ENCODE measurements around the gene NR1D1.
A peak's percentile ranks its signal among the peaks of the same experiment; 100 is the strongest.
"Not testable (repeated sequence)": the region's sequence is repeated elsewhere in the genome, so short reads cannot be mapped to it uniquely, and the experiment has no call there.

The NR1D1 gene
- 6.5 to 23.0 (median 10.4) reads per million in 3 experiments for total RNA-seq

DNA sequence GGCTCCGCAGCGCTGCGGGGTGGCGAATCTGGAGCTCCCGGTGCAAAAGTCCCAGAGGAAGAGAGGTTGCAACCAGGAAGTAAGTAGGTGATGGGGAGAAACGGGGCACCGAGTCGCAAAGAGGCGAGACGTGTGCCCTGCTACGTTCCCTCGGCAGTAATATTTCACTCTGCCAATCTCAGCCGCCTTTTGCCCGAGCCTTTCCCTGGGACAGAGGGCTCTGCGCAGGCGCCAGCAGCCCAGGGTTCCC is at the start of gene NR1D1:
Gene NR1D1 (minus strand): TSS at position 171 of the 250 bp plus-strand sequence. CDS start 495 bp downstream, outside the sequence.
- DNase-seq, result no peak

DNA sequence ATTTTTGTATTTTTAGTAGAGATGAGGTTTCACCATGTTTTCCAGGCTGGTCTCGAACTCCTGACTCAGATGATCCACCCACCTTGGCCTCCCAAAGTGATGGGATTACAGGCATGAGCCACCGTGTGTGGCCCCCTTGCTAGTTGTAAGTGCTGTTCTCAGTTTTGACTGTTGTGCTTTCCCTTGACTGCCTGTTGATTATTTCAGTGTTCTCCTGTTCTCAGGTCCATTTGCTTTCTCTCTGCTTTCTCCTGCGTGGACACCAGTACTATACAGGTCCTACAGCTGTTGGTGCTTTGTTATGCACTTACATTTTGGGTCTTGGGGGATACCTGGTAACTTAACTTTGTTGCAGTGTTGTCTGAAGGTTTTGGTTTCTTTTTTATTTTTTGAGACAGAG is 48.1 kb upstream of the NR1D1 start:
- no peak for DNase-seq

DNA sequence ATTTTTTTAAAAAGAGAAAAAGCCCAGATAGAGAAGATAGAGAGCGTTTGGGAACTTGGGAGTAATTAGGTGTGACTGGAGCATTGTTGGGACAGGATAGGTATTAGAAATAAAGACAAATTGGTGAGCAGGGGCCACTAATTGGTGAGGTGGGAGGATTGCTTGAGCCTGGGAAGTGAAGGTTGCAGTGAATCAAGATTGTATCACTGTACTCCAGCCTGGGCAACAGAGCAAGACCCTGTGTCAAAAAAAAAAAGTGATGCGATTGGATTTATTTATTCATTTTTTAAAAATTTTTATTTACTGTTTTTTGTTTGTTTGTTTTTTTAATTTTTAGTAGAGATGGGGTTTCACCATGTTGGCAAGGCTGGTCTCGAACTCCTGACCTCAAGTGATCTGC is 45.1 kb upstream of the NR1D1 start:
- no peak for DNase-seq

DNA sequence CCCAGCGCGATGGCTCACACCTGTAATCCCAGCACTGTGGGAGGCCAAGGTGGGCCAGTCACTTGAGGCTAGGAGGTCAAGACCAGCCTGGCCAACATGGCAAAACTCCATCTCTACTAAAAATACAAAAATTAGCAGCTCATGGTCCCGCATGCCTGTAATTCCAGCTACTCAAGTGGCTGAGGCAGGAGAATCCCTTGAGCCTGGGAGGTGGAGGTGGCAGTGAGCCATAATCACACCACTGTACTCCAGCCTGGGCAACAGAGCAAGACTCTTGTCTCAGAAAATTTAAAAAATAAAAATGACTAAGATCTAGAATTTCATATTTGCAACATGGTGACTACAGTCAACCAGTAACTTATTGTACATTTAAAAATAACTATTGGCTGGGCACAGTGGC is 42.8 kb upstream of the NR1D1 start:
- DNase-seq, result not testable (repeated sequence)

DNA sequence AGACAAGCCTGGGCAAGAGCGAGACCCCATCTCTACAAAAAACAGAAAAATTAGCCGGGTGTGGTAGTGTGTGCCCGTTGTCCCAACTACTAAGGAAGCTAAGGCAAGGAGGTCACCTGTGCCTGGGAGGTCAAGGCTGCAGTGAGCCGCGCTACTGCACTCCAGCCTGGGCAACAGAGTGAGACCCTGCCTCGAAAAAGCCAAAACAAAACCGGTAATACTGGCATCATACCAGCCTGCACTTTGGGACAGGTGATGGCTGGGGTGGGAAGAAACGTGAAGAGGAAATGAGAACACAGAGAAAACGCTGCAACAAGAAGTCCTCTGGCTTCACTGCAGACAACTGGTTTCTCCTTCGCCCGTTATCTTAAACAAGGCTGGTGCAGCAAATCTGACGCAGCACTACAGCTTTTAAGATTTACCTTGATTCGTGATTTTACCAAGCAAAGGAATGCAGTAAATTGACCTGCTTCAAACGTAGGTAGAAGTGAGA is 39.2 kb upstream of the NR1D1 start:
- DNase-seq, result no peak

DNA sequence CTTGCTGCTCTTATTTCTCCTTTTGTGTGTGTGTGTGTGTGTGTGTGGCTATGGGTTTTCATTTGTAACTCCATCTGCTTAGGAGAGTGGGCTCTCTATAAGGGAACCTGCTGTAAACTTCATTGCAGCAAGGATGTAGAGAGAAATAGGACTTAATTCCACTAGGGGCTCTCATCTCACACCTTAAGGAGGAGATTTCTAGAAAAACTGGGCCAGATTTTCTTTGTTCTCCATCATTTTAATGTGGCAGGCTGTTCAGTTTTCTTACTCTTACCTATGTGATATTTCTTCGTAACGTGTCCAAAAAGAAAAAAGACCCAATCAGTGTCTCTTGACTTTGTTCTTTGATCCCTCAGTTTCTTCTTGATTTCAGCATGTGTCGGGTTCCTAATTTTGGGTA is 35.4 kb upstream of the NR1D1 start:
- DNase-seq, result no peak

DNA sequence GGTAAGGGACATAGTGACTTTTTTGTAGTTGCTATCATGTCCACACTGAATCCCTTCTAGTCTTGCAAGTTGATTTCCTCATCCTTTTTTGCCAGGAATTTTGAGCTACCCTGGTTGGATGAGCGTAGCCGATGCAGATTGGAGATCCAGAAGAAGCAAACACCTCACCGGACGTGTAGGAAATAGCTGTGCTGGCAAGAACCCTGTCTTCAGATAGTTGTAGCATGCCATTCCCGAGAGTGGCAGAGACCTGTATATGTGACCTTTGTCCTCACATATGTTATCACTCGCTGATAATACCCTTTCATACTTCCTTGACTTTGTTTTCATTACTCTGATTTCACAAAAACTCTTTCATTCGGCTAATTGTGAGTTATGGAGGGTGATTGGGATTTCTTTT is 33.8 kb upstream of the NR1D1 start:
- no peak for DNase-seq

DNA sequence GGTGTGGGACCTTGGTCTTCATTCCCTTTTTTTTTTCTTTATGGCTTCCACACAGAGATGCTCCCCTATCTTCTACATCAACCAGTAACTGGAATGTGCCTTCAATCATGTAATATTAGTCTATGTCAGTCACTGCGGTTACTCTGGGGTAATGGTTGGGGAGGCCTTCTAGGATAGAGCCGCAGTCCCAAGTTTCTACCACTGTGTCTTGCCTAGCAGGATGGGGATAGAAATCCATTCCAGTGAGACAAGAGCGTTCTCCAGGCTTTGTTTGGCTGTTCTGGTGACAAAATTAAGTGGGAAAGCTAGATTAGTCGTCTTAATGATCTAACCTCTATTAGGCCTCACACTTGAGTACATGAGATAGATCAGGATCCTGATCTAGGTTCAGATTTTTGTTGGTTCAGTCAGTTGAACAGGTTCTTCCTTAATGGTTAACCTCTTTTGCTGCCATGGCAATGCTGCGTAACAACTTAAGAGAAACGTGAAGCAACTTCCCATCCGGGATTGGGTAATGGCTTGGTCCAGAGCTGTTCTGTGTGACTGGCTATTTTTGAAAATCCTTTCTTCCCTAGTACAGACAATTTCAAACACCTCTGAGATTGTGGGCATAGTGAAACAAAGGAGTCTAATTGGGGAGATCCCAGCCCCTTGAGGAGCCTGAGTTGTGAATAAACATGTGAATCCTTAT is 30.1 kb upstream of the NR1D1 start:
- DNase-seq, result no peak

DNA sequence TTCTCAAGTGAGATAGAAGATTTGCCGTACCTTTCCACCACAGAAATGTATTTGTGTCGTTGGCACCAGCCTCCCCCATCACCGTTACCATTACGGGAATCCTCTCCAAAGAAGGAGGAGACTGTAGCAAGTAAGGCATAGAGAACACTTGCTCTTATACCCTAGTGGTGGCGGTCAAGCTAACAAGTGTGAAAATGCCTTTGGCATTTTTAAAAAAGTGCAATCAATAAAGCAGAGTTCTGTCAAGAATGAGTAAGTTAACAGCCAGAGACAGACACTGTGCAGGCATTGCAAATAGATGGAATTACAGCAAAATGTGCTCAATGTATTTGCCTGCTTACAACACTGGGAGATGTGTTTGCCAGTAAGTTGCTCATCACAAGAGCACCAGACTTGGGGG is 29.1 kb upstream of the NR1D1 start:
- DNase-seq, result no peak

DNA sequence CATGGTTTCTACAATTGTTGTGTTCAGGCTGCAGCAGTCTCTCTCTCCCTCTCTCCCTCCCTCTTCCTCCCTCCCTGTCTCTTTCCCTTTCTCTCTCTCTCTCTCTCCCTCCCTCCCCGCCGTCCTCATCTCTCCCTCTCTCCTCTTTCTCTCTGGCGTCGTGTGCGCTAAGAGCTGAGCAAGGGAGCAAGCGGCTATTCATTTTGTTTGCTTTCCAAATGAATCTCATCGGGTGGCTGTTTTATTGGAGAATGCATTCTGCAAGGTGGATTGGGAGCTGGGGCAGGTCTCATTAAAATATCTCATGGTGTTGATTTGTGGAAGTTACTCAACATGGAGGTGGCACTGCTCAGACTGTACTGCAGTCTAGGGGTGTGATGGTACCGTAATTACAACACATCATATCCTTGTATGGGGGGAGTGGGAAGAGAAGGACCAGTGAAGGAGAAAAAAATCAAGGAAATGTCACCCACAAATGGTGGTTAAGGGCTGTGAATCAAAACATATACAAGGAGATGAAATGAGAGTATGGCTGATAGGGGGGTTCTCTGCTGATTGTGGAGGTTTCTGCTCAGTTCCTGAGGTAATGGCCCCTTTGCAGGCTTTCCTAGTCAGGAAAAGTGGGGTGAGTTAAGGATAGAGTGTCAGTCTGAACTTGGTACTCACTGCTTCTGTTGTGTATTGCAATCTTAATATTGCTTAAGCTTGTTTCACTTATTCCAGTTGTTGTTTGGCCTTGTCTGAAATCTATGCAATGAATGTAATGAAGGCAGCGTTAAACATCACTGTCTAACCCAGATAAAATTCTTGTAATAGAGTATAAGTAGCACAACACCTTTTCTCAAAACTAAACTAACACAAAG is 24.1 kb upstream of the NR1D1 start:
- DNase-seq, result no peak

DNA sequence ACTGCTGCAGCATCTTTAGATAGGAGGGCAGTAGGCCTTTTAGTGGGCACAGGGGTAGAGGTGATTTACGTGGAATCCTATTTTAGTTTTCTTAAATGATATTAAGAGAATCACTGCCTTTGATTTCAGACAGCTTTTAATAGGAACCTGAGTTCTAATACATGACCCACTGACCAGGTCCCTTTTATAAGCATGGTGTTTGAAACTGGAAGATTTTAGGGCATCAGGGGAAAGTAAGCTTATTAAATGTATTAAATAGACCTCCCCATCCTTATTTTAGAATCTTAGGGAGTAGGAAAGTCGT is 23.4 kb upstream of the NR1D1 start:
- DNase-seq, result no peak

DNA sequence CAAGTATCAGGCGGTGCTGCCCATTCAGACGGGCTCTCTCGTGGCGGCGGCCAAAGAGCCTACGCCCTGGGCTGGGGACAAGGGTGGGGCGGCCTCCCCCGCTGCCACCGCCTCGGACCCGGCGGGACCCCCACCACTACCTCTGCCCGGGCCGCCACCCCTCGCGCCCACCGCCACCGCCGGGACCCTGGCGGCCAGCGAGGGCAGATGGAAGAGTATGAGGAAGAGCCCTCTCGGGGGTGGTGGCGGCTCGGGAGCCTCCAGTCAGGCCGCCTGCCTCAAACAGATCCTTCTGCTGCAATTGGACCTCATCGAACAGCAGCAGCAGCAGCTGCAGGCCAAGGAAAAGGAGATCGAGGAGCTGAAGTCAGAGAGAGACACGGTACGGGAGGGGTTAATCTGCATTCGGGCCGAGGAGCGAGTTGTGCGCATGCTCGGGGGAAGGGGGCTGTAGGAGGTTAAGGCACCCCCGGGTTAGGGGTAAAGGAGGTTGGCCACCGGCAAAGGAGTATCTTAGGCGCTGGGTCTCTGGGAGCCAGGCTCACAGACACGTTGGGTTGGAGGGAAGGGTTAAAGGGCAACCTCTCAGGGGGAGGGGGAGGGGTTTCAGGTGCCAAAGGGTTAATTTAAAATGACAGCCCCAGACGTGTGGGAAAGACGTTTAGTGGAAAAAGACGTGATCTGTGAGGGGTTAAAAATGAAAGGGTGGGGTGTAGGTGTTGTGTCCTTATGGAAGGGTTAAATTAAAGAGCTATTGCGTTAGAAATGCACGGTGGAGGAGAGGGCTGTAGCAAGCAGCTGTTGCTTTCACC is 22.8 kb upstream of the NR1D1 start:
- DNase-seq, result peak; percentile 50

DNA sequence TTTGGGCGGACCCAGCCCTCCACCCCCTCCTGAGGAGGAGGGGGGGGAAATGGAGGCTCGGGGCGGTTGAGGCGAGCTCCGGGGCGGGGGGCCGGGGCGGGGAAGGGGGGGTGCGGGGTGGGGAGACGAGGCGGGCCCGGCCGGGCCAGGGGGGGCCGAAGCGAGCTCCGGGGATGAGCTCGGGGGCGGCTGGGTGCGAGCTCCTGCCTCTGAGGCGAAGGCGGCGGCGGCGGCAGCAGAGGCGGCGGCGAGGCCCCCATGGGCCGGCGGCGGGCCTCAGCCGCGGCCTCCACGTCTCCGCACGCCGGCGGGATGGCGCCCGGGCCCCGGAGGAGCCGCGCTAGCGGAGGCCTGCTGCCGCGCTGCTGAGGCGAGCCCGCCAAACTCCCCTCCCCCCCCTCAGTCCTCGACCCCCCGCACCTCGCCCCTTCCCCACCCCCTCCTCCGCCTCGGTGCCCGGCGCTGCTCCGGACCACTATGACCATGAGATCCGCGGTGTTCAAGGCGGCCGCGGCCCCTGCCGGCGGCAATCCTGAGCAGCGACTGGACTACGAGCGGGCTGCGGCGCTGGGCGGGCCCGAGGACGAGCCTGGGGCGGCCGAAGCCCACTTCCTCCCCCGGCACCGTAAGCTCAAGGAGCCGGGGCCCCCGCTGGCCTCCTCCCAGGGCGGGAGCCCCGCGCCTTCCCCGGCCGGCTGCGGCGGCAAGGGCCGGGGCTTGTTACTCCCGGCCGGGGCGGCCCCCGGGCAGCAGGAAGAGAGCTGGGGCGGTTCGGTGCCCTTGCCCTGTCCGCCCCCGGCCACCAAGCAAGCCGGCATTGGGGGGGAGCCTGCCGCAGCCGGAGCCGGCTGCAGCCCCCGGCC is 22.0 kb upstream of the NR1D1 start:
- no peak for DNase-seq

DNA sequence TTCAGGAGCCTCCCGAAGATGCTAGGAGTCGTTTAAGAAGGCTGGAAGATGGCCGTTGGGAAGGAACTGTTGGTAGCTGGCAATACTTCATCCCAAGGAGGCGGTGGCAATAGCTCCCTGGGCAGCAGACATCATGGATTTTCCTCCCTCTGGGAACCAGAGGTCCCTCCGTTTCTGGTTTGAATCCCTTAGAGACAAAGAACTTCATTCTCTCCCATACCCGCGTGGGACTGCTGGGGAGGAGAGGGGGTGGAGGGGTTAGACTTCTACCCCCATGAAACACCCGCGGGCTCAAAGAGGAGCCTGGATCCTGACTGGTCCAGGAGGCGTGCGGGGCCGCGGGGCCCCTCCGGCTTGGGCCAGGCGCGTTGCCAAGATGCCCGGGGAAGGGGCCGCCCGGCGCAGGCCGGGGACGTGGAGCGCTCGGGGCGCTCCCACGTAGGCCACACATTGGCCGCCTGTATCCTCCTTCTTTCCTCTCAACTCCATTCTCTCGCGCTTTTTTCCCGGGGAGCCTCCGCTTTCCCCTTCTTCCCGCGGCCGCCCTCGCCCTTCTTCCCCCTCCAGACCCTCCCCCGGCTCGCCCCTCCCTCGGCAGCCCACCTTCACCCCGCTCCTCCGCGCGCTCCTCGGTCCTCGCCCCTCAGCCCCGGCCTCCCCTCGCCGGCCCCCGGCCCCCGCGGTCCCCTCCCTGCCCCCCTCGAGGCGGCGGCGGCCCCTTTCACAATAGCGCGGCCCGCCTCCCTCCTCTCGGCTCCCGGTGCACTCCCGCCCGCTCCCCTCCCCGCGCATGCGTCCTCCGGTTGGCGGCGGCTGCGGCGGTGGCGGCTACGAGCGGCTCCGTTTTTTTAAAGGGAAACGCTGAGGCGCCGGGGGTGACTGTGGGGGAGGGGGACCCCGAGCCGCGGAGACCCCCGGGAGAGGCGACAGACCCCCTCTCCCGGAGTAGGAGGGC is 21.1 kb upstream of the NR1D1 start, which contains the start of gene MSL1:
Gene MSL1 (plus strand): TSS at position 791 of the 955 bp plus-strand sequence. CDS start 642 bp downstream, outside the sequence.
- peak; percentile 85 for DNase-seq

DNA sequence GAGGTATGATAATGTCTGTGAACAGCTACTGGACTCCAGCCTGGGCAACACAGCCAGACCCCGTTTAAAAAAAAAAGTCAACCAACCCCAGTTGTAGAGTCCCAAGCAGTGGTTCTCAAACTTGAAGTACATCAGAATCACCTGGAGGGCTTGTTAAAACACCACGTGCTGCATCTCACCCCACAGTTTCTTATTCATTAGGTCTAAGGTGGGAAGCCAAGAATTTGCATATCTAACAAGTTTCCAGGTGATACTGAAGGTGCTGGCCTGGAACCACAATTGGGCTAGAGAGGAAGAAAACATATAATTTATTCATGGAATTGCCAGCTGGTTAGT is 14.7 kb upstream of the NR1D1 start:
- DNase-seq, result no peak

DNA sequence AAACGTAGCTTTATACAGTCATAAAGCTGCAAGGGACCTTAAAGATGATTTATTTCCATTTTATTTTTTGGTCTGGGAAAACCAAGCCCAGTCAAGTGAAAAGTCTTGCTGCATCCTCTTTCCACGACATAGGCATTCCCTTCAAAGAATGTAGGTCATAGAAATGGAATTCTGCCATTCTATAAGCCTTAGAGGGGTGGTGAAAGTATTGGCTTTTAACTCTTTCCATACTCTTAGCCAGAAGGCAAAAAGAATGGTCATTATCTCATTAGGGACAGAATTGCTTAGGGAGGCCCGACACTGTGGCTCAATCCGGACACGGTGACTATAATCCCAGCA is 13.5 kb upstream of the NR1D1 start:
- DNase-seq, result no peak

DNA sequence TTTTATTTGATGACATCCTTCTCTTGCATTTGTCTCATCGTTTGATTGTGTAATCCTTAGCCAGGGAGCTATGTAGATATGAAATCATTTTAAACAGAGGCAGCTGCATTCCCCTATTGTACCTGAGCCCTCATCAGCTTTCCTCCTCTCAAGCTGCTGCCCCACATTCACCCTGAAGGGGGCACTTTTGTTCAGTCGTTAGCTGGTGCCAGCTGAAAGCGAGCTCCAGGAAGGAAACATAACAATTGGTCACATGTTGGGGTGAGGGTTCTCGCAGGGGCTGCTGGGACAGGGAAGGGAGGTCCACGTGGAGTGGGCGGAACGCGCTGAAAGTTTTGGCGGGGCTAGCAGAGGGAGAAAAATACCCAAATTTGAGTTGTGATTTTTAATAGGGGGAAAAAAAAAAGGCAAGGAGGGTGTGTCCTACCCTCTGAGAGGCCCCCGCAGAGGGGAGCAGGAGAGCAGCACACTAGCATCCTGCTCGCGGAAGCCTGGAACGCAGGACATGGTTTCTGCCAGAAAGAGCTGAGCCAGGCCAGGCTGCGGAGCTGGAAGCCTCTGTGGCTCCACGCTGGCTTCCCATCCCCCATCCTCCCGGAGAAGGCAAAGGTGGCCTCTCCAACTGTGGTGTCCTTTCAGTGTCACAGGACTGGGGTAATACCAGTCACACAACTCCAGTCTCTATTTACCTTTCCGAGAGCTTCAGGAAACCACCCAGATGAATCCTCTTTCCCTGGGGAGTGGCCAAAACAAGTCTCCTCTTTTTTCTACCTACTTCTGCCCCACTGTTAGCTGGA is 12.9 kb upstream of the NR1D1 start:
- DNase-seq, result peak; percentile 93

DNA sequence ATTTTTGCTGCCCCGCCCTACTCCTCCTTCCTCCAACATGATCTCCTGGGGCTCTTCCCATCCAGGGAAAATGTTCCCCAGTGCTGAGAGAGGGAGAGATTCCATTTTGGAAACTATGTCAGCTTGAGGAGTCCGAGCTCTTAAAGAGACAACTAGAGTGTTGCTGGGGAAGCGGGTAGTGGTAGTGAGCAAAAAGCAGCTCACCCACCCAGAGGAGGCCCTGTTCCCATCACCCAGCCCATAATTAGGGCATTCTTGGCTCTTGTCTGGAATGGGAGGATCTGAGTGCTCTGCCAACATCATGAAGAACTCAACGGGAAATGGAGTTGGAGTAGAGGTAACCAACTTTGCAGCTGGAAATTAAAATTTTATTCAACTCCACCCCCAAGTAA is 12.3 kb upstream of the NR1D1 start:
- no peak for DNase-seq

DNA sequence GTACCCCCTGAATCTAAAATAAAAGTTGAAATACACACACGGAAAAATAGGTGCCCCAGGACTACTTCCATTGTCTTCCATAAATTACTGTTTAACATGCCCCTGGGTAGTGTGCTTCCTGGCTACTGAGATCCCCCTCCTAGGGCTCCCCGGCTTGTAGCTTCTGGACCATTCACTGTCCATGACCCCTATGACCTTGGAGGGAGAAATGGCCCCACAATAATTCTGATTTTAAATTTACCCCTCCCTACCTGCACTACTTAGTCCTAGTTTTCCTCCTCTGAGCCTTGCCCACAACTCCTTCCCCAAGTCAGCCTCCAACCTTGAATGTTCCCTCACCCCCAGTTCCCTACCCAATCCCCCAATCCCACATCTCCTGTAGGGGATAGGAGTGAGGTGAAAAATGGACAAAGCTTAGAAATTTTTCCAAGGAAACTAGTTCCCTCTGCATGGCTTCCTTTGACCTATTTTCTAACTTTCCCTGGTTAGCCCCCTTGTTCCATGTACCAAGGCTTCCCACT is 11.9 kb upstream of the NR1D1 start:
- no peak for DNase-seq
